Left ventricle myocardium inferior (tissue), 1 donor: ENCODE data around the gene SH2B2. TPM values are rescaled to one million over a fixed set of nuclear protein-coding genes. Genes with fewer than 3 reads are reported as not detected.

ENCODE experiments used
- DNase-seq: peaks from one replicate; pipeline ENCODE4 v3.0.0-alpha.2; 2020
- H3K27ac ChIP-seq: fragments of 200-600 bp; replicated peaks from 2 replicates; pipeline ENCODE4 v1.8.0; 2021
- H3K27me3 ChIP-seq: fragments of 200-600 bp; 2 replicates; pipeline ENCODE4 v1.8.0; 2021; ENCODE audit warnings: low read depth
- H3K36me3 ChIP-seq: fragments of 200-600 bp; 2 replicates; pipeline ENCODE4 v1.8.0; 2021
- H3K4me1 ChIP-seq: fragments of 200-600 bp; 2 replicates; pipeline ENCODE4 v1.8.0; 2021
- H3K4me3 ChIP-seq: fragments of 200-600 bp; 2 replicates; pipeline ENCODE4 v1.8.0; 2021; ENCODE audit warnings: mild to moderate bottlenecking, moderate library complexity
- H3K9me3 ChIP-seq: fragments of 200-600 bp; replicated peaks from 2 replicates; pipeline ENCODE4 v1.8.0; 2021
- intact Hi-C: fragments of 100-400 bp; cut with micrococcal nuclease; formaldehyde crosslinking; loops from one replicate; pipeline ENCODE4 v1.11.0; 2022
- total RNA-seq: library from RNA; stranded (reverse); fragmentation: NEBNext Ultra II Directional; extraction: Animal tissue kit (Norgen Biotek cat#: 25700); gene quantifications from one replicate; pipeline ENCODE4 v1.2.1, GENCODE V29; 2021
- TF ChIP-seq, protein P1 (sequence below): fragments of 200-600 bp; IDR thresholded peaks from 2 replicates; pipeline ENCODE4 v1.8.0; 2021; ENCODE audit warnings: antibody characterized with exemption, mild to moderate bottlenecking, borderline replicate concordance
- donor health status: DM: no; HTN: yes; CAD: no; lungs with severe emphysema.

The SH2B2 gene
- total RNA-seq, 1 donor from 2014 or later, result 1.0 TPM

- H3K4me1 ChIP-seq, result no peaks in the 10 kb centered on the region
- no peaks in the 10 kb centered on the region for H3K27me3 ChIP-seq
- no peaks in the 10 kb centered on the region for H3K9me3 ChIP-seq
- H3K36me3 ChIP-seq, result peaks cover 54% of the 10 kb centered on the region
- no peak for DNase-seq
- intact Hi-C loops, result no loop called here
- TF ChIP-seq, protein P1, sequence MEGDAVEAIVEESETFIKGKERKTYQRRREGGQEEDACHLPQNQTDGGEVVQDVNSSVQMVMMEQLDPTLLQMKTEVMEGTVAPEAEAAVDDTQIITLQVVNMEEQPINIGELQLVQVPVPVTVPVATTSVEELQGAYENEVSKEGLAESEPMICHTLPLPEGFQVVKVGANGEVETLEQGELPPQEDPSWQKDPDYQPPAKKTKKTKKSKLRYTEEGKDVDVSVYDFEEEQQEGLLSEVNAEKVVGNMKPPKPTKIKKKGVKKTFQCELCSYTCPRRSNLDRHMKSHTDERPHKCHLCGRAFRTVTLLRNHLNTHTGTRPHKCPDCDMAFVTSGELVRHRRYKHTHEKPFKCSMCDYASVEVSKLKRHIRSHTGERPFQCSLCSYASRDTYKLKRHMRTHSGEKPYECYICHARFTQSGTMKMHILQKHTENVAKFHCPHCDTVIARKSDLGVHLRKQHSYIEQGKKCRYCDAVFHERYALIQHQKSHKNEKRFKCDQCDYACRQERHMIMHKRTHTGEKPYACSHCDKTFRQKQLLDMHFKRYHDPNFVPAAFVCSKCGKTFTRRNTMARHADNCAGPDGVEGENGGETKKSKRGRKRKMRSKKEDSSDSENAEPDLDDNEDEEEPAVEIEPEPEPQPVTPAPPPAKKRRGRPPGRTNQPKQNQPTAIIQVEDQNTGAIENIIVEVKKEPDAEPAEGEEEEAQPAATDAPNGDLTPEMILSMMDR, result no peak
- no peak overlapping the region for H3K27ac ChIP-seq
- no peak overlapping the region for H3K4me3 ChIP-seq
These were observed 37.9 kb upstream of the SH2B2 start for GRCh38 chr7:102248456-102249395.

DNA sequence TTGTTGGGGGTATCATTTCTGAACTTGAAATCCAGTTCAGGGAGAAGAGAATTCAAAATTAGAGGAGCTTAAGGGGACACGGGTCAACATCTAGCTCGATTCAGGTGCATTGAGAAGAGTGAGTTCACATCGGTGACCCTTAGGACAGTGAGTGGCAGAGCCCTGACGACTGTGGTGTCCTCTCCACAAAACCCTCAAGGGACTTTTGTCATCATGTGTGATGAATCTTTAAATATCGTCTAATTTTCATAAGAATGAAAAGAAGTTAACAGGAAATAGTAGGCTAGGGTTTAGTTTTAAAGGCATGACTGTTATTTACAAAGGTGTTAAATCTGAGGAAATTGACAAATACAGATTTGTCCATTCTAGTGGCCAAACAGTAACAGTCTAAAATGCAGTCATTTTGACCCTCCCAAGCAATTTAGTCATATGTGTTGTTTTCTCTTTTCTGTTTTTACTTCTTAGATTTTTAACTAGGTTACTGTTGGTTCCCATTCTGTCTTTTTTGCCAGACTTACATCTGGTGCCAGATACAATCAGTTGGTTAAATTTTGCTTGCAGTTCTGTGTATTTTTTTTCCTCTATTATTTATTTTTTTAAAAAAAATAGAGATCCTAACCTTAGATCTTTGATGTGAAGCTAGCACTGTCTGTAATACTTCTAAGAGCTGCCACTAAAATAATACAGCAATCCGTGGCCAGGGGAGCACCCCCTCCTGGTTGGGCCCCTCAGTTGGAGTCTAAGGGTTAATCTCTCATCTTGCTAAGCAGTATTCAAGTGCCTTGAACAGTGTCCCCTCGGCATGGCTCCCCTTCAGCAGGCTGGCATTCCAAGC is 34.9 kb upstream of the SH2B2 start:
- no peaks in the 10 kb centered on the region for H3K9me3 ChIP-seq
- peaks cover 28% of the 10 kb centered on the region for H3K36me3 ChIP-seq
- intact Hi-C loops, result no loop called here
- TF ChIP-seq, protein P1, result no peak
- H3K27me3 ChIP-seq, result no peaks in the 10 kb centered on the region
- H3K4me3 ChIP-seq, result no peak overlapping the region
- H3K27ac ChIP-seq, result no peak overlapping the region
- no peaks in the 10 kb centered on the region for H3K4me1 ChIP-seq
- DNase-seq, result no peak

DNA sequence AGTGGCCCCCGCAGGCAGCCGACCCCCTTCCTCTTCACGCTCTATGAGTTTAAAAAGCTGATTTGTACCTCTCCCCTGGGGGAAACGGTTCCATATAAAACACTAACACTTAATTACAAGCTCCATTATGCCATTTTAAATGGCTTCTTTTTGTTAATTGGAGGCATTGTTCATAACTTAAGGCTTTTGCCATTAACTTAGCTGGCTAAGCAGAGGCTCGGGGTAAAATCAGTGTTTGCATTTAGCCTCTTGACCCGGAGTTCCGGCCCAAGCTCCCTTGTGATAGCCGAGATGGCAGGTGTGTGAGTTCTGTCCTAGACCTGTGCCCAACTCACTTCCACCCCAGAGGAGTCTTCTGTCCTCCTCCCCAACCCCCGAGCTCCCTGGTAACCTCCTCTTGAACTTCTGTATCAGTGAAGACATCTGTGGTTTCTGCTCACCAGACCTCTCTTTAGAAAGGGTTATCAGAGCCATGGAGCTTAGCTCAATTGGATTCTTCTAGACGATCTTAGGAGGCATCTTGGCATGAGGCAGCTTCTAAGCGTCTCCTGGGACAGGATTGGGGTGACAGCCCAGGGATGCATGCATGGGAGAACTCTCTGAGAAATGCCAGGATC is 34.2 kb upstream of the SH2B2 start:
- H3K27ac ChIP-seq, result no peak overlapping the region
- TF ChIP-seq, protein P1, result no peak
- H3K27me3 ChIP-seq, result no peaks in the 10 kb centered on the region
- H3K9me3 ChIP-seq, result no peaks in the 10 kb centered on the region
- no peak for DNase-seq
- intact Hi-C loops, result no loop called here
- no peaks in the 10 kb centered on the region for H3K4me1 ChIP-seq
- H3K4me3 ChIP-seq, result no peak overlapping the region
- peaks cover 25% of the 10 kb centered on the region for H3K36me3 ChIP-seq

GRCh38 chr7:102253066-102253972 is 33.3 kb upstream of the SH2B2 start:
- H3K9me3 ChIP-seq, result no peaks in the 10 kb centered on the region
- no peak overlapping the region for H3K27ac ChIP-seq
- no peaks in the 10 kb centered on the region for H3K4me1 ChIP-seq
- H3K27me3 ChIP-seq, result no peaks in the 10 kb centered on the region
- H3K36me3 ChIP-seq, result peaks cover 21% of the 10 kb centered on the region
- TF ChIP-seq, protein P1, result no peak
- no peak for DNase-seq
- no peak overlapping the region for H3K4me3 ChIP-seq
- intact Hi-C loops, result no loop called here

DNA sequence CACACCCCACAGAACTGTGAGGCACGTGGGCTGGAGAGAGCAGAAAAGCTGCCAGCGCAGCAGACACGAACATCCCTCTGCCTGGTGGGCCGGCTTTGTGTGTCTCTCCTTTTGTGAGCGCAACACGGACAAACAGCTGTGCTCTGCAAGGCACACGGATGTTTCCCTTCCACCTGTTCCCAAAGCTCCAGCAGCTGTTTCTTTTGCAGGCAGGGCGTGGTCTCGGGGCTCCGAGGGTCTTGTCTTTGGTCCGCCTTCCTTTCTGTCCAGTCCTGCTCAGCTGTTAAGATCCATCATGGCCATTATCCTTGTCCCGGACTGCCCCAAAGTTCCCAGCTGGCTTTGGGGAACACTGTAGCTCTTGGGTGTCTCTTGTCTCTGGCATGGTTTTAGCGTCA is 32.7 kb upstream of the SH2B2 start:
- Histone ChIP-seq H3K9me3 (no peaks in the 10 kb centered on the region), H3K27ac (no peak overlapping the region), H3K27me3 (no peaks in the 10 kb centered on the region), H3K4me3 (no peak overlapping the region), H3K36me3 (peaks cover 17% of the 10 kb centered on the region), H3K4me1 (no peaks in the 10 kb centered on the region)
- TF ChIP-seq, protein P1, result no peak
- intact Hi-C loops, result no loop called here
- no peak for DNase-seq
